Measurements from ENCODE around the gene MEIS3. TPM values are rescaled to one million over a fixed set of nuclear protein-coding genes. Genes with fewer than 3 reads are reported as not detected.
A peak's percentile ranks its signal among the peaks of the same experiment; 100 is the strongest.
"Not testable (repeated sequence)": the region's sequence is repeated elsewhere in the genome, so short reads cannot be mapped to it uniquely, and the experiment has no call there.

MEIS3 gene
- total and polyA plus RNA-seq, 5 experiments from 2014 or later = not detected

DNA sequence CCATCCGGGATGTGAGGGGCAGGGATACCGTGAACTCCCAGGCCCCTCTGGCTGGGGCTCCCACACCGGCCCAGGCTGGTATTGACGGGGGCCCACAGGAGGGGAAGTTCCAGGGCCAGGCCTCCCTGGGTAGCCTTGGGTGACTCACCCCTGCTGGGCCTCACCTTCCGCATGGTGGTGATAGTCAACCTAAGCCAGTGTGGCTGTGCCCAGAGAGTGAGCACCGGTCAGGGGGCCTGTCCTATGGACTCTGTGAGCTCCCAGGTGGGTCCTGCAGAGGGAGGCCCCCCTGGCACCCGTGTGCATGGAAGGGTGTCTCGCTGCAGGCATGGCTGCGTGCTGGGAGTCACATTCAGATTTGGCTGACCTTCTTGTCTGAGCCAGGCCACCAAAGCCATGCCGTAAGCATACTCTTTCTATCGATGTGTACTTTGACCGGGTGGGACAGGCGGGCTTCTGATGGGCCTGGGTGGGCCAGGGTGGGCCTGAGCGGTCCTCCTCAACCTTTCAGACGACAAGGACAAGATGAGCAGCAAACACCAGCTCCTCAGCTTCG lies 42.7 kb downstream of the MEIS3 start:
- no peak for ATAC-seq

GRCh38 chr19:47375694-47376588 lies 43.4 kb downstream of the MEIS3 start:
- no peak overlapping the region for H3K4me3 Mint-ChIP-seq
- H3K36me3 Mint-ChIP-seq = peaks cover 0 to 52% (median 9%) of the 10 kb centered on the region in 3 donors
- no peaks in the 10 kb centered on the region for H3K27me3 Mint-ChIP-seq
- POLR2A ChIA-PET = interaction anchor here (1.3 kb wide), 1 partner anchor 27 kb away, joined by 4 read pairs; the partner anchor contains the start of gene DHX34
- H3K9me3 Mint-ChIP-seq = no peaks in the 10 kb centered on the region
- no peak for ATAC-seq
- H3K27ac Mint-ChIP-seq = no peak overlapping the region
- no peak for DNase-seq
- H3K4me1 Mint-ChIP-seq = peaks cover 0 to 5% (median 2%) of the 10 kb centered on the region in 4 donors

More for the DNA sequence above, 42.7 kb downstream of the MEIS3 start:
- Mint-ChIP-seq H3K36me3 (peaks cover 4 to 57% (median 13%) of the 10 kb centered on the region in 3 donors), H3K4me3 (no peak overlapping the region), H3K4me1 (peaks cover 4 to 9% (median 8%) of the 10 kb centered on the region in 4 donors), H3K9me3 (no peaks in the 10 kb centered on the region), H3K27ac (no peak overlapping the region), H3K27me3 (no peaks in the 10 kb centered on the region)
- POLR2A ChIA-PET = interaction anchor here (1.3 kb wide), 1 partner anchor 28 kb away, joined by 4 read pairs; the partner anchor contains the start of gene DHX34
- DNase-seq = no peak

DNA sequence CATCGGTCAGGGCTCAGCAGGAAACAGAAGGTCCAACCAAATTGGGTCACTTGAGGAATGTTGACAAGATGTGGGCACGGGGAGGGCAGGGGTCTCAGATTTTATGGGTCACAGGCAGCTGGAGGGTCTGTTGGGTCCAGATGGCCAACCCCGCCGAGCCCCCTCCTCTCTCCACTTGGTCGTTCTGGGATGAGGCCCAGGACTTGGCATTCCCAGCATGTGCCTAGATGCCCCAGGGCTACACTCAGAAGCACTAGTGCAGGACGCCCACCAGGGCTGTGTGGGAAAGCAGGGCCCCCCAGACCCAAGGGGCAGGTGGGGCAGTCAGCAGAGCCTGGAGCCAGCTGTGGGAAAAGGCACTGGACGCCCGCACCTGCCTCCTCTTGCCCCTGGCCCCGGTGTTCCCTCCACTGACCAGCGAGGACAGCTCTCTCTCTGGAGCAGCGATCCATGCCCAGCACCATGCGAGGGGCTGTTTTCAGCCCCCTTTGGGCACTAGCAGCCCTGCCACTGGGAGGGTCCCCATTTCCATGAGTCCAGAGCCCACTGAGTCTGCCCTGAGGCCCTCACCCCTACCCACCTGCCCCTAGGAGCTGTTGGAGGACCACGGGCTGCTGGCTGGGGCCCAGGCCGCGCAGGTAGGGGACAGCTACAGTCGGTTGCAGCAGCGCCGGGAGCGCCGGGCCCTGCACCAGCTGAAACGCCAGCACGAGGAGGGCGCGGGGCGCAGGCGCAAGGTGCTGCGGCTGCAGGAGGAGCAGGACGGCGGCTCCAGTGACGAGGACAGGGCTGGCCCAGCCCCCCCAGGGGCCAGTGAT lies 44.2 kb downstream of the MEIS3 start:
- no peaks in the 10 kb centered on the region for H3K27me3 Mint-ChIP-seq
- H3K4me3 Mint-ChIP-seq = no peak overlapping the region
- H3K4me1 Mint-ChIP-seq = peaks cover 0 to 2% (median 1%) of the 10 kb centered on the region in 4 donors
- POLR2A ChIA-PET = interaction anchor here (0.6 kb wide), 1 partner anchor 420 kb away, joined by 5 read pairs; no protein-coding TSS in a partner anchor
- DNase-seq = no peak
- H3K36me3 Mint-ChIP-seq = peaks cover 0 to 50% (median 5%) of the 10 kb centered on the region in 3 donors
- no peak for ATAC-seq
- peak overlapping the region in 1 of 10 donors; percentile 27 for H3K27ac Mint-ChIP-seq
- no peaks in the 10 kb centered on the region for H3K9me3 Mint-ChIP-seq

- no peaks in the 10 kb centered on the region for H3K27me3 Mint-ChIP-seq
- POLR2A ChIA-PET = no interaction called here
- ATAC-seq (no peak), DNase-seq (no peak)
- H3K36me3 Mint-ChIP-seq = peaks cover 0 to 53% (median 6%) of the 10 kb centered on the region in 3 donors
- H3K9me3 Mint-ChIP-seq = no peaks in the 10 kb centered on the region
- H3K27ac Mint-ChIP-seq = no peak overlapping the region
- H3K4me1 Mint-ChIP-seq = peaks cover 0 to 5% (median 1%) of the 10 kb centered on the region in 4 donors
- no peak overlapping the region for H3K4me3 Mint-ChIP-seq
Measured at GRCh38 chr19:47373246-47374240, 45.8 kb downstream of the MEIS3 start.

GRCh38 chr19:47372603-47373002 lies 46.7 kb downstream of the MEIS3 start:
- ATAC-seq (no peak), DNase-seq (no peak)
- Mint-ChIP-seq H3K4me3 (no peak overlapping the region), H3K27me3 (no peaks in the 10 kb centered on the region), H3K4me1 (peaks cover 0 to 5% (median 1%) of the 10 kb centered on the region in 4 donors), H3K9me3 (no peaks in the 10 kb centered on the region), H3K36me3 (peaks cover 0 to 56% (median 6%) of the 10 kb centered on the region in 3 donors), H3K27ac (no peak overlapping the region)
- POLR2A ChIA-PET = no interaction called here

- POLR2A ChIA-PET = no interaction called here
- no peak overlapping the region for H3K27ac Mint-ChIP-seq
- H3K4me3 Mint-ChIP-seq = no peak overlapping the region
- H3K36me3 Mint-ChIP-seq = peaks cover 0 to 62% (median 6%) of the 10 kb centered on the region in 3 donors
- DNase-seq (no peak), ATAC-seq (no peak)
- H3K4me1 Mint-ChIP-seq = peaks cover 0 to 5% (median 3%) of the 10 kb centered on the region in 4 donors
- H3K9me3 Mint-ChIP-seq = no peaks in the 10 kb centered on the region
- H3K27me3 Mint-ChIP-seq = no peaks in the 10 kb centered on the region
Measured at GRCh38 chr19:47371261-47371660, 48.1 kb downstream of the MEIS3 start.

GRCh38 chr19:47370045-47370611 lies 49.2 kb downstream of the MEIS3 start:
- Mint-ChIP-seq H3K27ac (no peak overlapping the region), H3K36me3 (peaks cover 0 to 62% (median 4%) of the 10 kb centered on the region in 3 donors), H3K4me3 (no peak overlapping the region), H3K9me3 (no peaks in the 10 kb centered on the region), H3K4me1 (peaks cover 0 to 5% (median 3%) of the 10 kb centered on the region in 4 donors), H3K27me3 (no peaks in the 10 kb centered on the region)
- DNase-seq = no peak
- no peak for ATAC-seq
- POLR2A ChIA-PET = no interaction called here

DNA sequence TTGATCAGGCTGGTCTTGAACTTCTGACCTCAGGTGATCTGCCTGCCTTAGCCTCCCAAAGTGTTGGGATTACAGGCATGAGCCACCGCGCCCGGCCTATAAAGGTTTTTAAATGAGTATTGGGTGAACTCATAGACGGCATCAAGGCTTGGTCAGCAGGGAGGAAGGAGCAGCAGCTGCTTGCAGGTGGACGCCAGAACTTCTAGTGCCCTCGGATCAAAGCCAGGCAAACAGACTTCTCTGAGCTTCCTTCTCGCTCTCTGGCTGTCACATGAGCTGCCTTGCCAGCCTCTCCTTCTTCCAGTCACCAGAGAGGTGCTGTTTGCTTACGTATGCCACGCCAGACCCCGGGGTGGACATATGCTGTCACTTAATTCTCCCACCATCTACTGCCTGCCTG lies 53.9 kb downstream of the MEIS3 start:
- H3K9me3 Mint-ChIP-seq, H3K27me3 Mint-ChIP-seq, DNase-seq, ATAC-seq, H3K4me3 Mint-ChIP-seq, H3K27ac Mint-ChIP-seq, H3K4me1 Mint-ChIP-seq, POLR2A ChIA-PET: not testable (repeated sequence)
- H3K36me3 Mint-ChIP-seq = peaks cover 0 to 83% (median 7%) of the 10 kb centered on the region in 3 donors

DNA sequence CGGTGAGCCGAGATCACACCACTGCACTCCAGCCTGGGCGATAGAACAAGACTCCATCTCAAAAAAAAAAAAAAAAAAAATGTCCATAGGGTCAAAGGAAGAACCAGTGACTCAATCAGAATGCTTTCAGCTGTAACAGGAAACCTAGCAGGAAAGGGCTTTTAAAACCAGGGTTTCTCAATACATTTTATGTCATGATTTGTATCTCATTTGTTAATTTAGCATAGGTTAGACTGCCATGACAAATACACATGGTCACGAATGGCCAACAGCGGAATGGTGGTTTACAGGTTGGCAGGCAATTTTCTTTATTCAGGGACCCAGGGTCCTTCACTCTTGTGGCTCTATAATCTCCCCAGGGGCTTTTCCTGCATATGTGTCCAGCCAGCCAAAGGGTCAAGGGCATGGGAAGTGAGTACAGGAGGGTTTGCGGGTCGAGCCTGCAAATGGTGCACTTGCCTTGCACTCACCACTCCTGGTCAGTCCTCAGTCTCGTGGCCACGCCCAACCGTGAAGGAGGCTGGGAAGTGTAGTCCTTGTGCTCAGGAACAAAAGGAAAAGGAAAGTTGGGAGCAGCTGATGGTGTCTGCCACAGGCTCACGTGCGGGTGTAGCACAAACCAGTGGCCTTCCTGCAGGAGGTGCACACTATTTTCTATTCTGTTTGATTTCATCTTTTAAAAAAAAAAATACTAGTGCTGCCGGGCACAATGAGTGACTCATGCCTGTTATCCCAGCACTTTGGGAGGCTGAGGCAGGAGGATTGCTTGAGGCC lies 55.4 kb downstream of the MEIS3 start:
- H3K4me1 Mint-ChIP-seq = peaks cover 0 to 6% (median 3%) of the 10 kb centered on the region in 4 donors
- H3K9me3 Mint-ChIP-seq = no peaks in the 10 kb centered on the region
- H3K27me3 Mint-ChIP-seq = no peaks in the 10 kb centered on the region
- H3K4me3 Mint-ChIP-seq = no peak overlapping the region
- peak overlapping the region in 1 of 10 donors; percentile 66 for H3K27ac Mint-ChIP-seq
- peaks cover 0 to 84% (median 10%) of the 10 kb centered on the region in 3 donors for H3K36me3 Mint-ChIP-seq
- DNase-seq (no peak), ATAC-seq (no peak)
- POLR2A ChIA-PET = no interaction called here

- ATAC-seq (no peak), DNase-seq (no peak)
- Mint-ChIP-seq H3K4me1 (peaks cover 0 to 8% (median 4%) of the 10 kb centered on the region in 4 donors), H3K4me3 (no peak overlapping the region), H3K27me3 (no peaks in the 10 kb centered on the region), H3K27ac (no peak overlapping the region), H3K36me3 (peaks cover 0 to 85% (median 18%) of the 10 kb centered on the region in 3 donors), H3K9me3 (no peaks in the 10 kb centered on the region)
- POLR2A ChIA-PET = no interaction called here
Measured at GRCh38 chr19:47362321-47362720, 57.0 kb downstream of the MEIS3 start.

DNA sequence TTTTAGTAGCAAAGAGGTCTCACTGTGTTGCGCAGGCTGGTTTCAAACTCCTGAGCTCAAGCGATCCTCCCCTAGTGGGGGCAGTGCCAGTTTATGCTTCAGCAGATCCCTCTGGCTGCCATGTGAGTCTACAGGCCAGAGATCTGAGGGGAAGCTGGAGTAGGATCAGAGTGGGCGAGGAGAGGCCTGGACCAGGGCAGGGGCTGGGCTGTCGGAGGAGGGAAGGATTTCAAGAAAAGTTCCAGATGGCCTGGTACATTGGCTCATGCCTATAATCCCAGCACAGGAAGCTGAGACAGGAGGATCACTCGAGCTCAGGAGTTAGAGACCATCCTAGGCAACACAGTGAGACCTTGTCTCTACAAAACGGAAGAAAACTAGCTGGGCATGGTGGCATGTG lies 60.4 kb downstream of the MEIS3 start:
- ATAC-seq (no peak), DNase-seq (no peak)
- H3K4me3 Mint-ChIP-seq = no peak overlapping the region
- peaks cover 0 to 2% (median 0%) of the 10 kb centered on the region in 5 donors for H3K27me3 Mint-ChIP-seq
- no peak overlapping the region for H3K27ac Mint-ChIP-seq
- H3K9me3 Mint-ChIP-seq = no peaks in the 10 kb centered on the region
- H3K36me3 Mint-ChIP-seq = peaks cover 0 to 91% (median 36%) of the 10 kb centered on the region in 3 donors
- peaks cover 0 to 27% (median 6%) of the 10 kb centered on the region in 4 donors for H3K4me1 Mint-ChIP-seq
- POLR2A ChIA-PET = interaction anchor here (1.5 kb wide), 1 partner anchor 10 kb away, joined by 4 read pairs; the partner anchor contains the start of gene DHX34

Data from naive thymus-derived CD8-positive, alpha-beta T cell (primary cell).